ENCODE measurements around the gene EPC2.

Gene EPC2

GRCh38 chr2:148643998-148644882 lies at the start of gene EPC2:
Gene EPC2, plus strand, starts transcription at chr2:148644751. Its CDS starts 267 bp downstream, at chr2:148645018.
- H3K36me3 Mint-ChIP-seq = peaks cover 6% of the 10 kb centered on the region
- peak within 1 kb of the TSS; percentile 98 for H3K27ac Mint-ChIP-seq
- H3K4me3 Mint-ChIP-seq = peak within 1 kb of the TSS; percentile 98

GRCh38 chr2:148596018-148596417 lies 48.5 kb upstream of the EPC2 start:
- H3K27ac Mint-ChIP-seq = no peak overlapping the region
- peaks cover 3% of the 10 kb centered on the region for H3K27me3 Mint-ChIP-seq
- H3K4me1 Mint-ChIP-seq = no peaks in the 10 kb centered on the region
- no peak overlapping the region for H3K4me3 Mint-ChIP-seq
- H3K36me3 Mint-ChIP-seq = peaks cover 4% of the 10 kb centered on the region
- no peaks in the 10 kb centered on the region for H3K9me3 Mint-ChIP-seq

More at GRCh38 chr2:148643998-148644882, at the start of gene EPC2:
- Mint-ChIP-seq H3K27me3 (no peaks in the 10 kb centered on the region), H3K4me1 (peaks cover 34% of the 10 kb centered on the region), H3K9me3 (no peaks in the 10 kb centered on the region)

GRCh38 chr2:148599109-148599991 lies 45.2 kb upstream of the EPC2 start:
- Mint-ChIP-seq H3K9me3 (no peaks in the 10 kb centered on the region), H3K4me1 (no peaks in the 10 kb centered on the region), H3K27ac (no peak overlapping the region), H3K27me3 (peaks cover 3% of the 10 kb centered on the region), H3K36me3 (peaks cover 5% of the 10 kb centered on the region), H3K4me3 (no peak overlapping the region)

GRCh38 chr2:148602885-148603561 lies 41.5 kb upstream of the EPC2 start:
- no peaks in the 10 kb centered on the region for H3K4me1 Mint-ChIP-seq
- peak overlapping the region; percentile 68 for H3K27ac Mint-ChIP-seq
- no peaks in the 10 kb centered on the region for H3K9me3 Mint-ChIP-seq
- H3K4me3 Mint-ChIP-seq = no peak overlapping the region
- peaks cover 5% of the 10 kb centered on the region for H3K36me3 Mint-ChIP-seq
- peaks cover 3% of the 10 kb centered on the region for H3K27me3 Mint-ChIP-seq

GRCh38 chr2:148603562-148603920 lies 41.0 kb upstream of the EPC2 start:
- Mint-ChIP-seq H3K9me3 (no peaks in the 10 kb centered on the region), H3K27ac (no peak overlapping the region), H3K36me3 (peaks cover 5% of the 10 kb centered on the region), H3K4me3 (no peak overlapping the region), H3K4me1 (no peaks in the 10 kb centered on the region), H3K27me3 (peaks cover 3% of the 10 kb centered on the region)

- Mint-ChIP-seq H3K27ac (peak overlapping the region; percentile 17), H3K4me1 (no peaks in the 10 kb centered on the region), H3K27me3 (peaks cover 2% of the 10 kb centered on the region), H3K9me3 (no peaks in the 10 kb centered on the region), H3K36me3 (peaks cover 5% of the 10 kb centered on the region), H3K4me3 (no peak overlapping the region)
These were observed 39.6 kb upstream of the EPC2 start for GRCh38 chr2:148604927-148605326.

GRCh38 chr2:148607566-148607965 lies 37.0 kb upstream of the EPC2 start:
- no peak overlapping the region for H3K4me3 Mint-ChIP-seq
- H3K27ac Mint-ChIP-seq = no peak overlapping the region
- H3K36me3 Mint-ChIP-seq = peaks cover 1% of the 10 kb centered on the region
- H3K4me1 Mint-ChIP-seq = no peaks in the 10 kb centered on the region
- H3K9me3 Mint-ChIP-seq = no peaks in the 10 kb centered on the region
- H3K27me3 Mint-ChIP-seq = no peaks in the 10 kb centered on the region

GRCh38 chr2:148613231-148614013 lies 31.1 kb upstream of the EPC2 start:
- Mint-ChIP-seq H3K4me3 (no peak overlapping the region), H3K27me3 (no peaks in the 10 kb centered on the region), H3K27ac (no peak overlapping the region), H3K36me3 (no peaks in the 10 kb centered on the region), H3K9me3 (no peaks in the 10 kb centered on the region), H3K4me1 (peaks cover 11% of the 10 kb centered on the region)

- Mint-ChIP-seq H3K9me3 (no peaks in the 10 kb centered on the region), H3K4me3 (no peak overlapping the region), H3K27ac (no peak overlapping the region), H3K4me1 (peaks cover 11% of the 10 kb centered on the region), H3K36me3 (no peaks in the 10 kb centered on the region), H3K27me3 (no peaks in the 10 kb centered on the region)
These were observed 30.6 kb upstream of the EPC2 start for GRCh38 chr2:148614014-148614321.

GRCh38 chr2:148614322-148615049 lies 30.1 kb upstream of the EPC2 start:
- H3K4me3 Mint-ChIP-seq = no peak overlapping the region
- no peaks in the 10 kb centered on the region for H3K27me3 Mint-ChIP-seq
- peaks cover 11% of the 10 kb centered on the region for H3K4me1 Mint-ChIP-seq
- peak overlapping the region; percentile 9 for H3K27ac Mint-ChIP-seq
- no peaks in the 10 kb centered on the region for H3K36me3 Mint-ChIP-seq
- H3K9me3 Mint-ChIP-seq = no peaks in the 10 kb centered on the region

- H3K9me3 Mint-ChIP-seq = no peaks in the 10 kb centered on the region
- H3K27me3 Mint-ChIP-seq = no peaks in the 10 kb centered on the region
- H3K4me1 Mint-ChIP-seq = peaks cover 11% of the 10 kb centered on the region
- no peaks in the 10 kb centered on the region for H3K36me3 Mint-ChIP-seq
- no peak overlapping the region for H3K4me3 Mint-ChIP-seq
- no peak overlapping the region for H3K27ac Mint-ChIP-seq
These were observed 29.1 kb upstream of the EPC2 start for GRCh38 chr2:148615381-148615841.

- H3K36me3 Mint-ChIP-seq = no peaks in the 10 kb centered on the region
- H3K27me3 Mint-ChIP-seq = no peaks in the 10 kb centered on the region
- no peaks in the 10 kb centered on the region for H3K9me3 Mint-ChIP-seq
- H3K4me3 Mint-ChIP-seq = no peak overlapping the region
- H3K27ac Mint-ChIP-seq = no peak overlapping the region
- peaks cover 11% of the 10 kb centered on the region for H3K4me1 Mint-ChIP-seq
These were observed 27.9 kb upstream of the EPC2 start for GRCh38 chr2:148616662-148617061.

GRCh38 chr2:148617219-148617618 lies 27.3 kb upstream of the EPC2 start:
- peaks cover 11% of the 10 kb centered on the region for H3K4me1 Mint-ChIP-seq
- H3K36me3 Mint-ChIP-seq = no peaks in the 10 kb centered on the region
- H3K9me3 Mint-ChIP-seq = no peaks in the 10 kb centered on the region
- H3K4me3 Mint-ChIP-seq = no peak overlapping the region
- no peak overlapping the region for H3K27ac Mint-ChIP-seq
- no peaks in the 10 kb centered on the region for H3K27me3 Mint-ChIP-seq

GRCh38 chr2:148619560-148620195 lies 24.9 kb upstream of the EPC2 start:
- Mint-ChIP-seq H3K9me3 (no peaks in the 10 kb centered on the region), H3K4me1 (peaks cover 9% of the 10 kb centered on the region), H3K36me3 (no peaks in the 10 kb centered on the region), H3K4me3 (no peak overlapping the region), H3K27ac (no peak overlapping the region), H3K27me3 (no peaks in the 10 kb centered on the region)

Data from activated naive CD4-positive, alpha-beta T cell treated with anti-CD3 and anti-CD28 coated beads, Interleukin-2, amount 50 U/mL, for 24 hours (primary cell).